Right lobe of liver (tissue), 4 donors: ENCODE measurements around the gene HS3ST3B1.

Experiments
- CTCF ChIP-seq, 4 donors: fragments of 200-600 bp in 3 of 4; fragments of 450-650 bp in 1 of 4; IDR thresholded peaks; one replicate each; pipeline versions ENCODE4 v1.5.1 to v1.8.0; 2016 to 2022; ENCODE audit warnings: antibody characterized with exemption in 4 of 4, mild to moderate bottlenecking in 2 of 4
- POLR2A ChIP-seq: fragments of 450-650 bp; IDR thresholded peaks from one replicate; pipeline ENCODE4 v1.6.1; 2017; ENCODE audit warnings: antibody characterized with exemption, mild to moderate bottlenecking
- donor health status: DM: no; HTN: no; CAD: no.
- donor health status: DM: no; HTN: no; CAD: no.
- donor health status: DM: no; HTN: yes; CAD: no.

- no peak for TF ChIP-seq CTCF (IDR thresholded peaks at IDR 0.05)
- no peak for TF ChIP-seq POLR2A
Observed at GRCh38 chr17:14318109-14318917, 17.4 kb downstream of the HS3ST3B1 start.
